Measurements from ENCODE around the gene ABCC12. TPM values are rescaled to one million over a fixed set of nuclear protein-coding genes. Genes with fewer than 3 reads are reported as not detected.

The ABCC12 gene
- polyA plus RNA-seq, 1 donor, result 0.10 TPM

DNA sequence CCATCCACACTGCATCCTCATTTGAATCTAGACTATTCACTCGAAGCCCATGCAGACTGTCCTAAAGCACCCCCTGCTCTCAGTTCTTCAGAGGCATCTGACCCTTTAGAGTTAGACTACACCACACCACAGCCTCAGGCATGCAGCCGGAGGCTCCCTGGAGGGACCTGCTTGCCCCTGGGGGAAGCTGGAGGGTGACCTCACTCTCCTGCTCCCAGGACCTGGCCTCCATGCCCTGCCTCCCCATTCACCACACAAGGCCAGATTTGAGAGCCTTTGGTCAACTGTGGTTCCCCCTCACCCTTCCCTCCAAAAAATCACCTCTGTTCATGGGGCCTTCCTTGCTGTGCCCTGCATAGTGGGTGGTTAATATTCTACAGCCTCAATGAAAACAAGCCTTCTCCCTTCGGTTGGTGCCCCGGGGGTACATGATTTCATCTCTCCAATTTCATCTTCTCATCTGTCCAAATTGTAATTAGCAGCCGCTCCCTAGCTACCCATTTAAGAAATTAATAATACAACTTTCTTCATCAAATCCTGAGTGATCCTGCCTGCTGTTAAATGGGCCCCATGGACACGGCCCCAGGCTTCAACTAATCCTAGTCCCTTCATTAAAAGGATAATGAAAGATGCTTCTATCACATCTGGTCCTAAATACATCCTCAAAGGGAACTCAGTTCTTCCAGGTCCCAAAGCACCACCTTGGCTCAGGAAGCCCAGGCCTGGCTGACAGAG lies 24.4 kb downstream of the ABCC12 start:
- DNase-seq, result no peak

DNA sequence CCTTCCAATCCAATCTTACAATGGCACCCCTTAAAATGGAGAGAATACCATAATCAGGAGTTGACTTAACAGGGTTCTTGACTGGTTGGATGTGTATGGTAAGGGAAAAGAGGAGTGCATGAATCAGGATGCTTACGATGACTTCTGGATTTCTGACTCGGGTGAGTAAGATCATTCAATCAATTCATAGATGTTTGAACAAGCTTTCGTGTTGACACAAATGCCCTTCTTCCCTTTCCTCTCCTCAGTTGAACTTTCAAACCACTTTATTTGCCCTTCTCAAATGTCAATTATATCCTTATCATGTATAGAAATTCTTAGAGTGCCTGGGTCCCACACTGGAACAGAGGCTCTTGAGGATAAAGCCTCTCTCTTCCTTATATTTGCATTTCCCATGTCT lies 25.9 kb downstream of the ABCC12 start:
- no peak for DNase-seq

DNA sequence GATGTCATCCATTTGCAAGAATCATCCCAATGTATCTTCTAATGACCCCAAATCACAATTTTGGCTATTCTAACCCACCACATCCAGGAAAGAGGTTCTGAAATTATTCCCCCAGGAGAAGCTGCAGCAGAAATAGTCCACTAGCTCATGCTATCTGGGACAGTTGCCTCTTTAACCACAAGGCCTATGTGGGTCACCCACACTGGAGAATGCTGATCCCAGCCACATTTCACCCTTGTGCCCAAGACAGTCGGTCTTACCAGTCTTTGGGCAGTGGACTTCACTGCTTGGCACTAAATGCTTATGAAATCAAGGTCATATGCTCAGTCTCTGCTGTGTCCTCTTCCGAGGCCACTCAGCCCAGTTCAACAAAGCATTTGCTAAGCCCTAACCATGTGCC lies 27.0 kb downstream of the ABCC12 start:
- DNase-seq, result no peak

DNA sequence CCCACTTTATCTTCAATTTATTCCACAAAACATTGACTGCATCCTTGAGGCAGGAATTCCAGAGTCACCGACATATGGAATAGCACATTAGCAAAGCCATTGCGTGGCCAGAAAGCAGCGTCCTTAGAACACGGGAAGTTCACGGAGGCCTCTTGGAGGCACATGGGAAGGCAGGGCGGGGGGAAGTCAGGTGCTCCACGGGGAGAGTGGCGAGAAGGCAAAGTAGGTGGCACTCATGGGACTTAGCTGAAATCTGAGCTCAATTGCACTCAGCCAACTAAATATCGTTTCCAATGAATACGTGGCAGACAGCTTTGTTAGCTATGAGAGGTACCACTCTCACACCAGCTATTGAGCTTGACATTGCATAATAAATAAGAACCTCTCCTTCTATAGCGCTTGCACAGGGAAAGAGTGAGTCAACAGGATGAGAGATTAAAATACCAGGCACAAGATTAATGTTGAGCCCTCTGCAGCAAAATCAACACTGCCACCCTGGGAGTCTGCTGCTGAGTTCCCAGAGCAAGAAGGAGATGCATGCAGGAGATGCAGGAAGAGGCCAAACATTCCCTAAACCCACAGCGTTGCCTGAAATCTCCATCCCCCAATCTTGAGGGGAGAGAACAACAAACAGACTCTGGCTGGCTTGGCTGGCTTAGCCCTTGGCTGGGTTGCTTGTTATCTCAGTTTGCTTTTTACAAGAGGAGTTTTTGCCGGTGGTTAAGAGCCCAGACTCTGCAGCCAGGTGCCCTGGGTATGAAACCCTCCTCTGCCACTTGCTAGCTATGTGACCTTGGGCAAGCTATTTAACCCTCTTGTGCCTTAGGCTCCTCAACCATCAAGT lies 28.8 kb downstream of the ABCC12 start:
- DNase-seq, result no peak

DNA sequence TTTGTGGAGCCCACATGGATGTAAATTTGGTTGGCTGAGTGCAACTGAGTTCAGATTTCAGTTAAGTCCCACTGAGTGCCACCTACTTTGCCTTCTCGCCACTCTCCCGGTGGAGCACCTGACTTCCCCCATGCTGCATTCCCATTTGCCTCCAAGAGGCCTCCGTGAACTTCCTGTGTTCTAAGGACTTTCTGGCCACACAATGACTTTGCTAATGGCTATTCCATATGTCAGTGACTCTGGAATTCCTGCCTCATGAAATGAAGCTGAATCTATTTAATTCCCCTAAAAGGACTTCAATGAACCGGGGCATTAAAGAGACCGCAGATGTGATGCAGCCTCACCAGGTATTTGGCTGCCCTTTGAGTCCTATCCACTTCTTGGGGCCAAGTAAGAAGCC lies 29.9 kb downstream of the ABCC12 start:
- no peak for DNase-seq

DNA sequence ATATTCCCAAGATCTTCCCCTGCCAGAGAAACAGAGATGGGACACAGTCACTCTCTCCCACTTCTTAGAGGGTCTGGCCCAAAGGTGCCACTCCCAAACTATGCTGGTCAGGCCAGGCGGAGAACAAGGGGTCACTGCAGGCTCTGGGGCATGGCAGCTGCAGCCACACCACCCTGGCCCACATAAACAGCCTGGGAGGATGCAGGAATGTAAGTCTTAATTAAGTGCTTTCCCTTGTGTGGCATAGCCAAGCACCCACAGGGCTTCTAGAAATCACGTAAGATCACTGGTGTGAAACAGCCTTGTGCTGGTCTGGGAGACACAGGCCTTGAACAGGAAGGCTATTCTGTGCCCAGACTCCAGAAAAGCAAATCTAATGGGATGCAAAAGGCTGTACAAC lies 31.5 kb downstream of the ABCC12 start:
- no peak for DNase-seq

DNA sequence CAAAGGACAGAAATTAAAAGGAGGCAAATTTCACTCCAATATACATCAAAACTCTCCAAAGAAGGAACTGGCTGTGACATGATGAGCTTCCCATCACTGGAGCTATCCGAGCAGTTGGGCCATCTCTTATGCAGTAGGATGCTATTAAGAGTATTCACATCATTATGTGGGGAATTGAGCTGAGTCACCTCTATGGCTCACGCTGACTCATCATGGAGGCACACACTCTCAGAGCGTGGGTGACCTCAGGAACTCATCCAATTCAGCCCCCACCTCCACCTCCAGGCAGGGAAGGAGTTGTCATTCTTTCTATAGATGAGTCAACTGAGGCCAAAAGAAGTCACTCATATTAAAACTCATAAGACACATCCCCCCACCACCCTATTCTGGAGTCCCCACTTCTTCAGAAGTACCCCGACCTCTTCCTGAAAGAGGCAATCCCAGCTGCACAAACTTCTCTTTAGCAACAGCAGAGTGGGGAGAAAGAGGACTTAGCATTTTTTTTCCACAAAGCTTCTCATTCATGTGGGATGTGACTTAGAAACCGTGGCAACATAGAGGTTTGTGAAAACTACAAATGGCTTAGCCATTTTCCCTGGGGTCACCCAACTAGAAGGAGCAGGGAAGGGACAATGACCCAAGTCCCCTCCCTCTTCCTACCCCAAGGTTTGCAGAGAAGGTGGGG lies 32.5 kb downstream of the ABCC12 start:
- no peak for DNase-seq

DNA sequence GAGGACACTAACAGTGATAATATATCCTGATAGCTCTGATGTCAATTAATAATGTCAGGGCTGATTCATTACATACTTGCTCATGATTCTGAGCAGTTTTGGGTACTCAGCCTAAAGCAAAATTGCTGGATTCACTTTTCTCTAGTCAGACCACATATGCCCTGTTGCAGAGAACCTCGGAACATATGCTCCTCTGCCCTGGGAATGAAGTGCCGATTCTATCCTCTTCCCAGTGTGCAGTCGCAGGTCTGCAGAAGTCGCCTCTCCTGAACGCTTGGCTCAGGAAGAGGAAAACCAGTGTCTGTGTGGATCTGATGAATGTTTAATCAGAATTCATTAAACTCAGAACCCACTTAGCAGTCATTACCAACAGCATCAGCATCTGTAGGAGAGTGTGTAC lies 34.5 kb downstream of the ABCC12 start:
- no peak for DNase-seq

DNA sequence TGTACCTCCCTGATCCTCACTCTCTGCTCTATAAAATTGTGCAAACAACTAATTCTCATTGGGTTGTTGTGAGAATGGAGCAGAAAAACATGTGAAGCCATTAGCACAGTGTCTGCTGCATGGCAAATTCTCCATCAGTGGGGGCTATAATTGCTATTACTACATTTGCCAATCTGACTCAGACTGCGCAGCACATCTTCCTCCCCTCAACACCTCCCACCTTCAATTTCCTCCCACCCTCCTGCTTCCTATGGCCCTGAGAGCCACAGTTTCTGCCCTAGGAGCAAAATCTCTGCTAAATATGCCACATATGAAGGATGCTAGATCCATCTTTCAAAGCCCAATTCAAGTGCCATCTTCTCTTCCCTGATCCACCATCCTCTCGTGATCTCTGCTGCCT lies 37.0 kb downstream of the ABCC12 start:
- no peak for DNase-seq

DNA sequence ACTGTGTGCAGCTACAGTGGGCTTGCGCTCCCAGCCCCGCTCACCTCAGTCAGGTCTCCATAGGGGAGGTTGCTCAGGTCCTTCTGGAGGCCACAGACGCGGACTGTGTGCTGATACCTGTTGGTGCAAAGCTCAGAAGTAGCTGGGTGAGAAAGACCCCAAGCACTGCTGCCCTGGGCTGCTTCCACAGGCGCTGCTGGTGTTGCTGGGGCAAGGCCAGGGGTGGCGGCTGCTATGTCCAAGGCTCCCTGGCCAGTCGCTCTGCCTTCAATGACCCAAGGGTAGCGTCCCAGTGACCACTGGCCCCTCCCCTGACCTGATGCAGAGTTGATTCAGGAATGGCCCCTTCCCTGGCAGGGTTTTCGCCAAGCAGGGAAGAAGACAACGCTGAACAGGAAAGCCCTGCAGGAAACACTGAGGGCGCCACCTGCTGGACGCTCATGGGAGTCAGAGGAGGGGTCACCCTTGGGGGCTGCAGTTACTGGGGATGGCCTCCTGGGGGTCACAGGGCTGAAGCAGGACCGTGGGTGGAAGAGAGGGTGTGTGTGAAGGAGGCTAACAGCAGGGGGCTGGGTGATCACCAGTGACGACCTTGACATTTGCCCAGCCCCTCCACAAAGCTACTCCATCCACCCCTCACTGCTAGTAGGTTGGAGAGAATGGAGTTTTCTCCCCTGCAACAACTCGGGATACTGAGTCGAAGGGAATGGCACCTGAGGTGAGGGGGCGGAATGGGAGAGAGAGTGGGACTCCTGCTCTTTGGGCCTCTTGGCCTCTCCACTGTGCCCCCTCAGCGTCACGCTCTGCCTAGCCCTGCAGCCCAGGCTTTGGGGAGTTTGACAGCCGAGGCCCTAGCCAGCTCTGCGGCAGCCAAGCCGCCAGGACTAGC lies 38.3 kb downstream of the ABCC12 start:
- DNase-seq, result no peak

DNA sequence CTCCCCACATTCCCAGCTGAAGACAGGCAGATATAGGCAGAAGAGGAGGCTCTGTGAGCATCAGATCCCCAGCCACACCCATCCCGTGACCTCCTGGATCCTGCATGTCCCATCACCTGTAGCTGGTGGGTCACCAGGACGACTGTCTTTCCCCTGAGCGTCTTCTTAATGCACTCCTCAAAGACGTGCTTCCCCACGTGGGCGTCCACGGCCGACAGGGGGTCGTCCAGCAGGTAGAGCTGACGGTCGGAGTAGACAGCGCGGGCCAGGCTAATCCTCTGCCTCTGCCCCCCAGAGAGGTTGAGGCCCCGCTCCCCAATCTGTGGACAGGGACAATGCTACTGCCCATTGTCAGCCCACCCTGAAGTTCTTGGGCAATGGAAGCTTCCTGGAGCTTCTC lies 40.5 kb downstream of the ABCC12 start:
- DNase-seq, result no peak

DNA sequence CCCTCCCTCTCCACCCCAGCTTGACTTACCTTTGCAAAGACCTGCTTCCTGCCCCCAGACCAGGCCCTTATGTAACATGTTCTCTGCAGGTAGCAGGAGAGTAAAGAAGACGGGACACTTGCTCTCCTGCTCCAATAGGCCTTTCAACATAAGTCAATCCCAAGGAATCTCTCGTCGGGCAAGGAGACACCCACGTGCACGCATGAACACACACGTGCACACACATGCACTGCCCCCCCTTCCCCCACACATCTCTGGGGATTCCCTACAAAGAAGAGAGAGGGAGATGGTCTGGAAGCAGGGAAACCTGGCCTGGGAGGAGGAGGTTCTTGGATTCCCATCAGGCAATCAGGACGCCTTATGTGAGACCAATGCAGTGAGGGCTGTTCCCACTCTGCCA lies 41.4 kb downstream of the ABCC12 start:
- DNase-seq, result no peak

DNA sequence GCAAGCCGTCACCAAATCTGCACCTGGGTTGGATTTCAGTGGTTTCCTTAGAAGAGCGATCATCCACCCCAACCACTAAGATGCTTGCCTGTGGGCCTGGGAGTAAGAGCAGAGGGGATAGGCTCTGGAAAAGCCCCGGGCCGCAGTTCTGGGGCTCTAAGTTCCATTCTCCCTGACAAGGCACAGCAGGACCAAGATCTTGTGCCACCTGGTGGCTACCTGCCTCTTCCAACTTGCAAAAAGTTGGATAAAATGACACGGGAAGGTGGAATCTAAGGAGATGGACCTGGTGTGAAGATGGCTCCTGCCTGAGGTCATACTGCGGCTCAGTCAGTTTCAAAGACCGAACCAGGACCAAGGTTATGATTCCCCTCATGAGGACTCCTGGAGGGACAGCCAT lies 42.3 kb downstream of the ABCC12 start:
- no peak for DNase-seq

DNA sequence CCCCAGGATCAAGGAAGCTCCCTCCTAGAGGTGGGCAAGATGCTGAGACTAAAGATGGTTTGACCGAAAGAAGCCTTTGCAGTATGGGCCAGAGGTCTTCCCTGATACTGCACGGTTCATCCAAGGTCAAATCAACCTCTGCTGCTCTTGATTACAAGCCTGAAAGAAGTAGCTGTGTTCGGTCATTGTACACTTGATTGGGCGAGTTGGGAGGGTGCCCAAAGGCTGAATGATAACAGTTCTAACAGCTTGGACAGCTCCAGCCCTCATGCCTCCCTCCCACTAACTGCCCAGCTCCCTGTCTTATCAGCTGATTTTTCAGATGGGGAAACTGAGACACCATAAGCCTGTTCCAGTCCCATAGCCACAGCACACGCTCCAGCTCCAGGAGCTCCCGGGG lies 42.8 kb downstream of the ABCC12 start:
- no peak for DNase-seq

DNA sequence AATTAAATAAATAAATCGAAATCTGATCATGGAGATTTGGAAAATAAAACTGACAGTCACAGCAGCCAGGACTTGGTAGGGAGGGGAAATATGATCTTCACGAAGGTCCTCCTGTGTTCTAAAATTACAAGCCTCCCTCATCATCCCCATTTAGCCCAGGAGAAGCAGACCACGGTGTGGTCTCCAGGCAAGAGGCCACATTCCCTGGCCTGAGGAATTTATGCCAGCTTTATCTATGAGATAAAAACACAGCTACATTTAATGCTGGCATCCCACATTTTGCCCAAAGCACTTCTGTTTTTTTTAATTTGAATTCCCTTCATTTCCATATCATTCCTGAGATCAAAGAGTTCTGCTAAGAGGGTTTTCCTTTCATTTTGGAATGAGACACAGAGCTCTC lies 43.2 kb downstream of the ABCC12 start:
- no peak for DNase-seq

DNA sequence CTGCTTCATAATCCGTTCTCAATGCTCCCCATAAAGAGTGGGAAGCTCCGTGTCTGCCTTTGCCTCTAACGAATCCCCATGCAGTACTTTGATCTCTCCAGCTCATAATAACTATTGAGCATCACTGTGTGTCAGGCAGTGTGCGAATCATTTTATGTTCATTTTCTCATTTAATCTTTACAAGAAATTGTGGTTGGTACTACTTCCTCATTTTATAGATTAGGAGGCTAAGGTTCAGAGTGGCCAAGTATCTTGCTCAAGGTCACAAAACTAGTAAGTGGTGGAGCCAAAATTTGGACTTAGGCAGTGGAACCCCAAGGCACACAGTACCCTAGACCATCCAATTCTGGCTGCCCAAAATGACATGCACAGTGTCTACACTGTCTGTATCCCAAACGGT lies 44.8 kb downstream of the ABCC12 start:
- DNase-seq, result no peak

DNA sequence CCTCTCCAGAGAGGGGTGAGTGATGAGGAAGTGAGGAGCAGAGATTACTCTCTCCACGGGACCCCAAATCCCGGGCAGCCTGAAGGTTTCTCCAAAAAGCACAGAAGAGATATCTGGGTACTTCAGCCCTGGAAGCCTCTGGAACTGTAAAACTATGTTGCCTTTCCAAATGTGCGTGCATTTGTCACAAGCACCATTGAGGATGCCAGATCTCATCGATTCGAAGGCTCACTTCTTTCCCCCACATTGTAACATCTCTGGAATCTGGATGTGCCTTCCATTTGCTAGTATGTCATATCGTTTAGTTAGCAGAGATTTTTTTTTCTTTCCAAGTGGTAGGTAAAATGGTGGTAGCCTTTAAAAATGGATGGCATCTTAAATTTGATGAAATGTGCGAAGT lies 45.8 kb downstream of the ABCC12 start:
- no peak for DNase-seq

DNA sequence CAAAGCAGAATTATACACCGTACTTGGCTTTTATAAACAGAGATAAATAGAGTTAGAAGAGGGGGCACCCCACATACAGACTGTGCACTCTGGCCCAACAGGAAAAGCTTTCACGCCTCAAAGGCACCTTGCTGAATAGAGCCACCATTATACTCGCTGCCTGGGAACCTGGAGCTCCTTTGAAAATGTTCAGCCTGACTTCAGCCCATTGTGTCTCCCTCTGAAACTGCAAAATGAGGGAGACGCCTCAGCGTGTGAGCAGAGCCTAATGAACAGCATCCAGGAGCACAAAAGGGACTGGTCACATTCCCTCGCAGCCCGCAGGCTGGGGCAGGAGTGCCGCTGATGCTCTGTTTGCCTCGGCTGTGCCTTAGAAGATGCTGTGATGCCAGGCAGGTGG lies 46.3 kb downstream of the ABCC12 start:
- DNase-seq, result no peak

DNA sequence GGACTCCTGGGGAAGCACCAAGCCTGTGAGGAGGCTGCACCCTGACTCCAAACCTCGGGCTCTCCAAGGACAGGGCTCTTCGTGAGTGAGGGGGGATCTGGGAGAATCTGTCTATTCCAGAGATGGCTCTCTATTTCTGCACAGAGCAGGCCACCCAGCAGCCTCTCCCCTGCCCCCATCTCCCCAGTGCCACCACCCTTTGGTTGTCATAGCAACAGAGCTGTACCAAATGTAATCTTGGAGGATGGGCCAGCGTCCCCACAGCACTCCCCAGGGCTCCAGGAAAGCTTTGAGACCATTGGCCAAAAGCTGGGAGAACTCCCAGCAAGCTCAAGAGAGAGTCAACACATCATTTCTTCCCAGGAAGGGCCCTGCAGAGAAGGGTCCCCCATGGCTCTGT lies 49.3 kb downstream of the ABCC12 start:
- no peak for DNase-seq

All from hindlimb muscle (tissue), 1 donor.